Nucleus accumbens (tissue), 56 donors: ENCODE data around the gene RMC1.
A peak's percentile ranks its signal among the peaks of the same experiment; 100 is the strongest.
"Not testable (repeated sequence)": the region's sequence is repeated elsewhere in the genome, so short reads cannot be mapped to it uniquely, and the experiment has no call there.

Experiments
- DNase-seq, 56 donors: peaks; one replicate each; lab custom pipeline; 2025; lab: John Stamatoyannopoulos, UW

Gene RMC1

GRCh38 chr18:23551978-23552377, 48.7 kb downstream of the RMC1 start:
- no peak for DNase-seq

DNA sequence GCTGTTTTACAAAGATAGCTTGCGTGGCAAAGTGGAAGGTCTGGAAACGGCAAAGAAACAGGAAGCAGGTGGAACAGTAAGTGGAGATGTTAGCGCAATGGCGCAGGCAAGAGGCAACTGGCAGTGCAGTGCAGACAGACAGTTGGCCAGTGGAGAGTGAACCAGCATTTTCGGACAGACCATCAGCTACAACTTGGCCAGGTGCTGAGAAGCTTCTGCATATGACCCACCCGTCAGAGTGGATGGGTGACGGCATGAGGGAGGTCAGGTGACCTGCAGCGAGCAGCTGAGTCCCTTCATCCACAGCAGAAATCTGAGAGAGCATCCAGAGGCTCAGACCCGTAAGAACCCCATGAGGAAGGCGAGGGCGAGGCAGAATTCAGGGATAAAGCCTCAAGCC, 49.2 kb downstream of the RMC1 start:
- DNase-seq = peak in 1 of 56 donors; percentile 9

DNA sequence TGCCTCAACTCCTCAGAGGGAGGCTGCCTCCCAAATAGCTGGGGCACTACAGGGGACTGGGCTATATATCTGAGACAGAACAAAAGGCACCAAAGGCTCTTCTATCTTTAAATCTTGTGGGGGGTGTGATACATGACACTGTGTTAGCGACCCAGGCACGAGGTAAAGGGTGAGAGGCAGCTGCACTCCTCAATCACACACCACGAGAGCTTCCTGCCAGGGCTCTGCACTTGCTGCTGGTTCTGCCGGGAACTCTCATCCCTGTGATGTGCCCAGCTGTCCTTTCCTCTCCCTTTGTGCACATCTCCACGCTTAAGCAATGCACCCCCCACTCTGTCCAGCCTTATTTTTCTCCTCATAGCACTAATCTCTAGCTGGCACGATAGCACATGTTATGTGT, 50.6 kb downstream of the RMC1 start:
- no peak for DNase-seq

DNA sequence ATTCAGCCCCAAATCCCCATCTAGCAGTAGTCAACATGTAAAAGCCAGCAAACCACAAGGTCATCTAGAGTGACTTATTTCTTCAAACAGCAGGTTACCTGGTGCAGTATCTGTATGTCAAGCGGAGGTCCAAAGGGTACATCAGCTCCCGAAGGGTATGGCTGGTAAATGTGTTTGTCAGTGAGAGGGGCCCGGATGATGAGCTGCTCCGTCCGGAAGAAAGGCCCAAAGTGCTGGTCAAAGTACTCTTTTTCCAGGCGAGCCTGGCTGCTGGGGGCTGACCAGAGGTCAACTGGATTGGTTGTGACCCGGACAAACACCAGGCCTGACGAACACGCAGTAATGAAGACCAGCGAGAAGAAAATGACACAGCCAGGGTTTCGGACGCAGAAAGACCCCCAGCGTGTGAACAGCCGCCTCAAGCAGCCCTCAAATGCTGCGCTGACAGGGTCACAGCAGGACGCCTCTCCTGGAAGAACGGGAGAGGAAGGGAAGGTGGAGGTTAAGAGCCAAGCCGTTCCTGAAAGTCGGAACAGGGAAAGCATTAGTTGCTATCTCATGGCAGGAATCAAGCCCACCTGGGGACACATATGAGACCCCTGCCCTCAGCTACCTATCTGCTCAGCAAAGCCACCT, 53.0 kb downstream of the RMC1 start:
- no peak for DNase-seq

DNA sequence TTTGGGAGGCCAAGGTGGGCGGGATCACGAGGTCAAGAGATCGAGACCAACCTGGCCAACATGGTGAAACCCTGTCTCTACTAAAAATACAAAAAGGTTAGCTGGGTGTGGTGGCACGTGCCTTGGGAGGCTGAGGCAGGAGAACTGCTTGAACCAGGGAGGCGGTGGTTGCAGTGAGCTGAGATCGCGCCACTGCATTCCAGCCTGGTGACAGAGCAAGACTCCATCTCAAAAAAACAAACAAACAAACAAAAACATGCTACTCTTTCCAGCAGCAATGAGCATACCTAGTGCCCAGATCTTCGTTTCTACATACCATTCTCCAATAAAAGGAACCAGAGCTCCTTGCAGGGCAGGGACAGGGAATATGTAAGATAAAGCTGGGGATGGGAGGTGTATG, 54.2 kb downstream of the RMC1 start:
- not testable (repeated sequence) for DNase-seq

- peak in 47 of 56 donors; percentile 6 to 91 (median 56) for DNase-seq
These were observed 56.9 kb downstream of the RMC1 start for GRCh38 chr18:23560186-23560585.

DNA sequence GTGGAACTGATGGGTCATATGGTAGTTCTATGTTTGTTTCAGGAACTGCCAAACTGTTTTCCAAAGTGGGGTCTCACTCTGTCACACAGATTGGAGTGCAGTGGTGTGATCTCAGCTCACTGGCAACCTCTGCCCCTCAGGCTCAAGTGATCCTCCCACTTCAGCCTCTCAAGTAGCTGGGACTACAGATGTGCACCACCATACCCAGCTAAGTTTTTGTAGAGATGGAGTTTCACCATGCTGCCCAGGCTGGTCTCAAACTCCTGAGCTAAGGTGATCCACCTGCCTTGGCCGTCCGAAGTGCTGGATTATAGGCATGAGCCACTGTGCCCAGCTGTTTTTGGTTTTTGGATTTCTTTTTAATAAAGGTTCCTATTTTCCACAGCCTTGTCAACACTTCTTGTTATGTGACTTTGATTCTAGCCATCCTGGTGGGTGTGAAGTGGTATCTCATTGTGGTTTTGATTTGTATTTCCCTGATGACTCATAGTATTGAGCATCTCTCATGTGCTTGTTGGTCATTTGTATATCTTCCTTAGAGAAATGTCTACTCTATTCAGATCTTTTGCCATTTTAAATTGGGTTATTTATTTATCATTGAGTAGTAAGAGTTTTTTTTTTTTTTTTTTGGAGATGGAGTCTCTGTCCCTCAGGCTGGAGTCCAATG, 60.2 kb downstream of the RMC1 start:
- DNase-seq = no peak

DNA sequence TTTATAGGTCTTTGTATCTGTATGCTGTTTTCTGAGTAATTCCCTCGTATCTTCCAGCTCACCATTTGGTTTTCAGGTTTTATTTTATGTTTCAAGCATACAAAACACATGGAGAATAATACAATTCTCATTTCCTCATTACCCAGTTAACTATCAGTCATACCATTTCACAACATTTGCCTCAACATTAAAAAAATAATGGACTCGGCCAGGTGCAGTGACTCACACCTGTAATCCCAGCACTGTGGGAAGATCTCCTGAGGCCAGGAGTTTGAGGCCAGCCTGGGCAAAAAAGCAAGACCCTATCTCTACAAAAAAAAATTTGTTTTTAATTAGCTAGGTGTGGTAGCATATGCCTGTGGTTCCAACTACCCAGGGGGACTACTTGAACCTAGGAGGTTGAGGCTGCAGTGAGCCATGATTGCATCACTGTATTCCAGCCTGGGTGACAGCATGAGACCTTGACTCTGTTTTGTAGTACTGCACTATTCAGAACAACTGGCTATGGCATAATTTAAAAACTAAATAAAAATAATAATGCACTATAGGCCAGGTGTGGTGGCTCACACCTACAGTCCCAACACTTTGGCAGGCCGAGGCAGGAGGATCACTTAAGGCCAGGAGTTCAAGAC, 62.7 kb downstream of the RMC1 start:
- DNase-seq = no peak

DNA sequence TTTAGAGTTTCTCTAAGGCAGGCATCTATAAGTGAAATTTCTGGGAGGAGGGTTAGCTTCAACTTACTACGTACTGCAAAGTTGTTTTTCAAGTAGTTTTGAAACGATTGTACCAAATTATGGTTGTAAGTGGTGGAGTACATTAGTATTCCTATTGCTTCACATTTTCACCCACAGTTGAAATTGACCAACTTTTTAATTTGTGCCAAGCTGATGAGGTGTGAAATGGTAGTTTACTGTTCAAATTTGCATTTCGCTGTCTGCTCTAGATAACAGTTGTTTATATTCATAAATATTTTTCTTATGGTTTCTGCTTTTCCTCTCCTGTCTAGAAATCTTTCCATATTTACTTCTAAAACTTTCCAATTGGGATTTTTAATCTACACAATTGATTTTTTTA, 64.4 kb downstream of the RMC1 start:
- no peak for DNase-seq

- DNase-seq = no peak
These were observed 65.2 kb downstream of the RMC1 start for GRCh38 chr18:23568281-23569138.

- DNase-seq = no peak
These were observed 66.2 kb downstream of the RMC1 start for GRCh38 chr18:23569299-23570063.

DNA sequence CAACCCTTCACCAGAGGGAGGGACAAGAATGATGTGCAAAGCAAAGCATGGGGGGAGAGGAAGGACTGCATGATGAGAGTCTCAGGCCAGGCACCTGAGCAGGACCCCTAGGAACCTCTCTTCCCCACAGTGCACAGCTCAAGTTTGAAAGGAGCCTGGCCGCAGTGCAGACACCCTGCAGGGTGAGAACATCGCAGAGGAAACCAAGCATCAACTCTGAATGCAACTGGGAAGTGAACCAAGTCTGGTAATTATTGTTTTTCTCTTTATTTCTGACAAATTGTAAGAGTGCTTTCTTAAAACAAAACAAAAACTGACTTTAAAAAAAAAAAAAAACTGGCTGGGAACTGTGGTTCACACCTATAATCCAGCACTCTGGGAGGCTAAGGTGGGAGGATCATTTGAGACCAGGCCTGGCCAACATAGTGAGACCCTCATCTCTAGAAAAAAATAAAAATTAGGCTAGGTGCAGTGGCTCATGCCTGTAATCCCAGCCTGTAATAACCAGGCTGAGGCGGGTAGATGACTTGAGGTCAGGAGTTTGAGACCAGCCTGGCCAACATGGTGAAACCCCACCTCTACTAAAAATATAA, 67.7 kb downstream of the RMC1 start:
- no peak for DNase-seq

DNA sequence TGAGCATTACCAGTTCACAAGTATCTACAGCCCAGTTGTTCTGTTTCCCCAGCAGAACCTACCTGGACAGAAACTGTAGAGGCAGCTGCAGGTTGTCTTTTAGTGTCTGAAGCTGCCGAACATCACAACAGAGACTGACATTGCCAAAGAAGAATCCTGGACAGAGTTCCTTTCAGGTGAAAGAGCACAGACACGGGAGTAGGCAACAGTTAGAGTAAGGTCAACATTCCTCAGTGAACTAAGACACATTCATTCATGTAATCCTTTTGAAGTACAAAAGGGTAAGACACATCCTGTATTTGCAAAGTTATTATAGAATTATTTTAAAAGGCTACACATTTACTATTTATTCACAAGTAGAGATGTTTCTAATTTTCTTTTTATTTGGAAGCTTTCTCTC, 68.7 kb downstream of the RMC1 start:
- DNase-seq = no peak

- DNase-seq = no peak
These were observed 69.3 kb downstream of the RMC1 start for GRCh38 chr18:23572570-23572969.

DNA sequence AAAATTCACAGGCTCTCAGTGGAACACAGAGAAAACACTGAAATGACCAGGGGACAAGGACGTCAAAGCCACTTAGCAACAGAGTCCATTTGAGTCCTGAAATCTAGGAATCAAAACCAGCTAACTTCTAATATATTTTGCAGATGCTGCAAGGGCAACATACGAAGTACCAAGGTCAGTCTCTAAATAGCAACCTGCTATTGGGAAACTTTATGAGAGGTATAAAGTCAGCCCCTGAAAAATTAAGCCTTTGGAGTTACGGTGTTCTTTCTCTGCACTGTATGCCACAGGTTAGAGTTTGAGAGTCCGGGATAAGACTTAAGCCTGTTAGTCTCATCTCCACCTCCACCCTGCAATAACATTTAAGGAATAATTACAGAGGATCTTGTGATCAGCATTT, 69.7 kb downstream of the RMC1 start:
- DNase-seq = no peak

- peak in 1 of 56 donors; percentile 21 for DNase-seq
These were observed 70.5 kb downstream of the RMC1 start for GRCh38 chr18:23573626-23574431.

DNA sequence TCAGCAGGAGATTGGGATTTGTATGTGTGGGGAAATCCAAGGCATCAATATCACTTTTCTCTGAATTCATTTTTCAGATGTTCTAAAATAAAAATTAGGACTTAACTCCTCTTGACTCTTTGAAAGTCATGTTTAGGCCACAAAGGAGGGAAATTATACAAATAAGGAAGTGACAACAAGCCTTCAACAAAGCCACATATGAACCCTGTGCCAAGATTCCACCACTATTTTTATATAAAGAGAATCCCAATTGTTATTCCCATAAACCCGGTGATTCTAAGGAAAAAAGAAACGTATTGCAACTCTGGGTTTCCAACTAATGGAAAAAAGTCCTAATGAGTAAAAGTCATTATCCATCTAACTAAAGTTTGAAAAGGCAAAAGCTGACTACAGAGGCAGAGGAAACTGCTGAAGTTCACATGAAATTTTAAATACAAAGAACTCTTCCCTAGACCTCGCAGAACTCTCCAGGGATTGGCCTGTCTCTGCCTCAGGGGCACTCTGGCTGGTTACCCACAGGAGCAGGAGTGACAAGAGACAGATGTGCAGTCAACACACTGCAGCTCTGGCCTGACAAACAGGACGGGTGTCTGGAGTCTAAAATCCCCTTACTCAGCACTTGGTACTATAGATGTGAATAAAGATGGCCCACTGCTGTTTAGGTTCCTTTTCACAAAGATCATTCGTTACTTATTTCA, 71.4 kb downstream of the RMC1 start:
- DNase-seq = no peak

DNA sequence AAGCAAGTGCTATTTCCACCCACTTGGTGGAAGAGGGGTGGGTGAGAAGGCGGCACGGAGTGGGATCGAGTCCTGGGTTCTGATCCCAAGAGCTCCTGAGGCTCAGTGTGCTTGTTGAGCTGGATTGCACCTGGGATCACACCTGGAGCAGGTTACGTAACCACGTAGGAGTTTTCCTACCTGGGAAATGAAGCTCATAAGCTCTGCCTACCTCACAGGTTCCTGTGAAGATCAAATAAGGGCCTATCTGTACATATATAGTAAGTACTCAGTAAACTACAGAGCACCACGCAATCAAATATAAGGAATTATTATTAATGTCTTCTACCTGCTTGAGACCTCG, 72.0 kb downstream of the RMC1 start:
- DNase-seq = no peak

DNA sequence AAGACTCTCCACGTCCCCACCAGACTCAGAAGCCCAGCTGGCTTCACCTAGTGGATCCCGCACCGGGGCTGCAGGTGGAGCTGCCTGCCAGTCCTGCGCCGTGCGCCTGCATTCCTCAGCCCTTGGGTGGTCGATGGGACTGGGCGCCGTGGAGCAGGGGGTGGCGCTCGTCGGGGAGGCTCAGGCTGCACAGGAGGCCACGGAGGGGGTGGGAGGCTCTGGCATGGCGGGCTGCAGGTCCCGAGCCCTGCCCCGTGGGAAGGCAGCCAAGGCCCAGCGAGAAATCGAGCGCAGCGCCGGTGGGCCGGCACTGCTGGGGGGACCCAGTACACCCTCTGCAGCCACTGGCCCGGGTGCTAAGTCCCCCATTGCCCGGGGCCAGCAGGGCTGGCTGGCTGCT, 74.2 kb downstream of the RMC1 start:
- not testable (repeated sequence) for DNase-seq
